HepG2 (cell line): ENCODE data around the gene SYT1. TPM values are rescaled to one million over a fixed set of nuclear protein-coding genes. Genes with fewer than 3 reads are reported as not detected.

ENCODE experiments used
- ATAC-seq: fragments of 200-7000 bp; cut with Tn5 transposase; 3 replicates; pipeline ENCODE4 v1.9.1; 2020; ENCODE audit warnings: mild to moderate bottlenecking, moderate library complexity
- BruUV-seq: library from RNA; stranded (reverse); fragments of 400-500 nt; replicated peaks from 2 replicates; lab custom pipeline; 2021; lab: Mats Ljungman, UMichigan
- CTCF ChIA-PET: fragments of 300-600 bp; formaldehyde crosslinking; extraction: SDS; loops from one replicate; lab custom pipeline; 2021; ENCODE audit warnings: low total read pairs, inconsistent platforms, low intra/inter-chr PET ratio; lab: Yijun Ruan, JAX
- POLR2A ChIA-PET: fragments of 350-600 bp; sonication (Branson Sonifier 250); formaldehyde crosslinking; loops from one replicate; lab custom pipeline; 2020; ENCODE audit warnings: antibody characterized with exemption, inconsistent platforms; lab: Yijun Ruan, JAX
- DNase-seq: peaks from one replicate; pipeline ENCODE4 v3.0.0-alpha.2; 2015; ENCODE audit warnings: low spot score
- FAIRE-seq: peaks from 3 replicates; lab custom pipeline; 2011; peaks lifted over from hg19 to GRCh38; lab: Jason Lieb, UNC
- H2AFZ ChIP-seq: one replicate; pipeline ENCODE4 v1.6.1; 2011; ENCODE audit warnings: low read length, inconsistent platforms
- H3K27ac ChIP-seq: fragments of 300-600 bp; 3 replicates; pipeline ENCODE4 v1.8.0; 2011; ENCODE audit warnings: mixed run types, mild to moderate bottlenecking, mixed read lengths, low read length, inconsistent platforms; ENCODE audit not compliant: insufficient read depth; ENCODE audit errors: extremely low read length
- H3K27me3 ChIP-seq, 2 experiments: fragments of 200-600 bp in 1 of 2; 2 replicates in 1 of 2; 3 replicates in 1 of 2; pipeline versions ENCODE4 v1.6.0 to v1.8.0; 2011; ENCODE audit warnings: low read length in 2 of 2, mild to moderate bottlenecking in 2 of 2, moderate library complexity in 2 of 2, inconsistent platforms in 1 of 2; ENCODE audit not compliant: insufficient read depth in 2 of 2, control insufficient read depth in 1 of 2
- H3K36me3 ChIP-seq, 2 experiments: fragments of 200-600 bp in 1 of 2; replicated peaks in 1 of 2; 2 replicates in 1 of 2; 3 replicates in 1 of 2; pipeline versions ENCODE4 v1.5.1 to v1.8.0; 2011; ENCODE audit warnings: low read length in 2 of 2, inconsistent platforms in 1 of 2; ENCODE audit not compliant: insufficient read depth in 2 of 2, control insufficient read depth in 1 of 2
- H3K4me1 ChIP-seq: 2 replicates; pipeline ENCODE4 v1.5.1; 2012; ENCODE audit warnings: low read length, inconsistent platforms; ENCODE audit not compliant: insufficient read depth
- H3K4me2 ChIP-seq: 2 replicates; pipeline ENCODE4 v1.6.0; 2011; ENCODE audit warnings: low read depth, low read length, inconsistent platforms
- H3K4me3 ChIP-seq, 3 experiments: fragments of 200-600 bp in 1 of 3; sonication (generic), shearing (Covaris generic) in 1 of 3; replicated peaks in 1 of 3; 2 replicates each; pipeline ENCODE4 v1.5.1; 2011 to 2016; ENCODE audit warnings: low read length in 3 of 3, inconsistent platforms in 2 of 3, low read depth in 2 of 3, mild to moderate bottlenecking in 2 of 3, control low read depth in 1 of 3, mixed read lengths in 1 of 3; ENCODE audit not compliant: insufficient read depth in 1 of 3
- H3K79me2 ChIP-seq: one replicate; pipeline ENCODE4 v1.6.1; 2011; ENCODE audit warnings: low read length, inconsistent platforms; ENCODE audit not compliant: insufficient read depth
- H3K9ac ChIP-seq: 2 replicates; pipeline ENCODE4 v1.6.0; 2011; ENCODE audit warnings: mild to moderate bottlenecking, low read depth, low read length, inconsistent platforms; ENCODE audit not compliant: insufficient read depth
- H3K9me3 ChIP-seq: 2 replicates; pipeline ENCODE4 v1.5.1; 2012; ENCODE audit warnings: mild to moderate bottlenecking, low read length
- H4K20me1 ChIP-seq: 2 replicates; pipeline ENCODE4 v1.6.0; 2011; ENCODE audit warnings: inconsistent platforms, mild to moderate bottlenecking, low read length, moderate library complexity; ENCODE audit not compliant: insufficient read depth
- GATAD2A ChIP-seq: IDR thresholded peaks from 2 replicates; pipeline ENCODE4 v1.6.1; 2016
- HES4 ChIP-seq: sonication (generic); formaldehyde crosslinking; IDR thresholded peaks from 2 replicates; pipeline ENCODE4 v1.9.0; 2021; ENCODE audit warnings: mild to moderate bottlenecking, missing genetic modification reagents, borderline replicate concordance
- ISL2 ChIP-seq: sonication (generic); formaldehyde crosslinking; IDR thresholded peaks from 2 replicates; pipeline ENCODE4 v1.5.0; 2020; ENCODE audit warnings: missing genetic modification reagents
- JDP2 ChIP-seq: sonication (generic); formaldehyde crosslinking; IDR thresholded peaks from 2 replicates; pipeline ENCODE4 v1.8.1; 2022; ENCODE audit warnings: missing genetic modification reagents, borderline replicate concordance
- KDM5A ChIP-seq: fragments of 200-600 bp; sonication (generic); IDR thresholded peaks from 2 replicates; pipeline ENCODE4 v1.7.0; 2018; ENCODE audit warnings: antibody characterized with exemption, mild to moderate bottlenecking, low read length, borderline replicate concordance
- MTA3 ChIP-seq: sonication (generic); formaldehyde crosslinking; IDR thresholded peaks from 2 replicates; pipeline ENCODE4 v1.4.0; 2020; ENCODE audit warnings: missing genetic modification reagents
- NFAT5 ChIP-seq: sonication (generic); formaldehyde crosslinking; IDR thresholded peaks from 2 replicates; pipeline ENCODE4 v1.4.0; 2020; ENCODE audit warnings: missing genetic modification reagents
- ZBTB10 ChIP-seq: sonication (generic); formaldehyde crosslinking; IDR thresholded peaks from 2 replicates; pipeline ENCODE4 v1.4.0; 2020; ENCODE audit warnings: missing genetic modification reagents, borderline replicate concordance
- ZKSCAN5 ChIP-seq: sonication (generic); formaldehyde crosslinking; IDR thresholded peaks from 2 replicates; pipeline ENCODE4 v1.5.1; 2020; ENCODE audit warnings: mild to moderate bottlenecking, missing genetic modification reagents
- ZNF513 ChIP-seq: sonication (generic); formaldehyde crosslinking; conservative IDR thresholded peaks from 2 replicates; pipeline ENCODE4 v1.5.0; 2020; ENCODE audit warnings: missing genetic modification reagents
- ZNF652 ChIP-seq: IDR thresholded peaks from 2 replicates; pipeline ENCODE4 v1.6.1; 2016; ENCODE audit warnings: low read depth, borderline replicate concordance
- ZNF83 ChIP-seq: sonication (generic); formaldehyde crosslinking; IDR thresholded peaks from 2 replicates; pipeline ENCODE4 v1.4.0; 2020; ENCODE audit warnings: missing genetic modification reagents, mild to moderate bottlenecking, borderline replicate concordance
- WGBS: methylation state at CpG from one replicate; pipeline ENCODE4 v1.1.6; 2017; ENCODE audit warnings: low lambda C conversion rate; 5-methylcytosine and 5-hydroxymethylcytosine counted together
- in situ Hi-C: cut with HindIII; loops from 2 replicates; pipeline ENCODE4 v1.10.0; 2017; ENCODE audit warnings: low pct_unique_long_range_greater_than_20kb; ENCODE audit not compliant: extremely low pct_ligation_motif_present
- intact Hi-C: fragments of 100-400 bp; cut with micrococcal nuclease; formaldehyde crosslinking; loops from one replicate; pipeline ENCODE4 v1.10.0; 2022; ENCODE audit not compliant: unreplicated experiment
- polyA plus RNA-seq, 8 experiments: library from polyadenylated mRNA; depleted of rRNA in 3 of 8; stranded (reverse) in 7 of 8; unstranded in 1 of 8; fragments of >200 nt; fragmentation: Illumina TruSeq in 4 of 8; extraction: Trizol in 4 of 8; gene quantifications; 2 replicates each; pipeline versions ENCODE4 v1.2.1 to v1.2.3, GENCODE V29; 2011 to 2016; ENCODE audit warnings: low read depth in 4 of 8, missing spikeins in 1 of 8, mixed read lengths in 1 of 8; ENCODE audit not compliant: insufficient read depth in 1 of 8
- total RNA-seq, 5 experiments: library from RNA; depleted of rRNA; stranded (reverse); fragments of >200 nt; fragmentation: Illumina TruSeq; extraction: Trizol; gene quantifications; 2 replicates each; pipeline ENCODE4 v1.2.3, GENCODE V29; 2016; ENCODE audit warnings: low read depth in 1 of 5

SYT1 gene
- total and polyA plus RNA-seq, 2 of the 13 experiments (the other 11 are each of a cell fraction or from before 2014, with no cell fraction given) = not detected

GRCh38 chr12:79291711-79292110, 427.1 kb downstream of the SYT1 start:
- Histone ChIP-seq H2AFZ (no peak overlapping the region), H3K9ac (no peak overlapping the region), H3K4me3 (no peak overlapping the region), H3K9me3 (no peaks in the 10 kb centered on the region), H3K36me3 (no peaks in the 10 kb centered on the region), H3K4me2 (no peak overlapping the region), H3K27me3 (no peaks in the 10 kb centered on the region; a peak in 1 of 5 replicates), H3K4me1 (no peaks in the 10 kb centered on the region), H3K79me2 (no peaks in the 10 kb centered on the region), H4K20me1 (no peaks in the 10 kb centered on the region), H3K27ac (no peak overlapping the region)
- TF ChIP-seq ZNF652 (CRISPR knock-in tag) (no peak), HES4 (CRISPR knock-in tag) (no peak), KDM5A (no peak), ZNF513 (CRISPR knock-in tag) (no peak), ZNF83 (CRISPR knock-in tag) (no peak), GATAD2A (no peak), NFAT5 (CRISPR knock-in tag) (no peak), ZKSCAN5 (no peak), MTA3 (CRISPR knock-in tag) (no peak), ISL2 (CRISPR knock-in tag) (no peak), ZBTB10 (CRISPR knock-in tag) (no peak), JDP2 (CRISPR knock-in tag) (no peak)
- DNase-seq (no peak), ATAC-seq (no peak), FAIRE-seq (no peak)
- CTCF ChIA-PET = no interaction called here
- intact Hi-C loops = no loop called here
- 1% methylated on average over 3 of the region's 3 CpGs for WGBS
- in situ Hi-C loops = no loop called here
- POLR2A ChIA-PET = no interaction called here
- no TSS peak for BruUV-seq
